ENCODE measurements around the gene PPP1R16B. TPM values are rescaled to one million over a fixed set of nuclear protein-coding genes. Genes with fewer than 3 reads are reported as not detected.

PPP1R16B gene
- total and polyA plus RNA-seq, 2 of the 8 experiments (the other 6 are each of a cell fraction or from before 2014, with no cell fraction given): 2.6 to 8.9 TPM

- Histone ChIP-seq H3K36me3 (ENCODE audit: control insufficient read depth in 2 of 4, insufficient read depth in 4 of 4, low read length in 3 of 4) (no peaks in the 10 kb centered on the region), H3K18ac (ENCODE audit: extremely low read depth, low read length) (no peak overlapping the region), H3K4me2 (ENCODE audit: insufficient read depth in 1 of 2, low read depth in 2 of 2, low read length in 2 of 2) (no peak overlapping the region), H3K4me3 (ENCODE audit: extremely low read depth in 1 of 4, insufficient read depth in 2 of 4, low read depth in 3 of 4, low read length in 4 of 4) (no peak overlapping the region), H4K91ac (replicated peaks; ENCODE audit: insufficient read length, low read length) (no peak overlapping the region), H3K27ac (ENCODE audit: low read depth, low read length) (no peak overlapping the region), H2BK20ac (ENCODE audit: low read length) (no peak overlapping the region), H3K23ac (ENCODE audit: insufficient read length) (no peak overlapping the region), H2BK5ac (ENCODE audit: low read depth, low read length) (no peak overlapping the region), H3K79me2 (ENCODE audit: control insufficient read depth in 1 of 2, insufficient read depth in 2 of 2, low read length in 2 of 2) (no peaks in the 10 kb centered on the region), H2AFZ (ENCODE audit: low read length) (no peak overlapping the region), H3K4me1 (replicated peaks in 1 of 4; ENCODE audit: control insufficient read depth in 3 of 4, insufficient read depth in 4 of 4, low read length in 3 of 4) (peaks cover 0 to 4% (median under 1%) of the 10 kb centered on the region in 4 experiments; a peak in 5 of 7 replicates), H3K14ac (ENCODE audit: insufficient read length) (no peak overlapping the region), H3K9ac (replicated peaks in 1 of 4; ENCODE audit: extremely low read depth in 1 of 4, low read depth in 3 of 4, low read length in 3 of 4) (no peak overlapping the region), H2AK5ac (ENCODE audit: low read depth, low read length) (no peak overlapping the region), H3K23me2 (ENCODE audit: low read depth, low read length) (no peaks in the 10 kb centered on the region), H2BK120ac (replicated peaks; ENCODE audit: low read depth, low read length) (no peak overlapping the region), H3K27me3 (replicated peaks in 1 of 4; ENCODE audit: control insufficient read depth in 3 of 4, extremely low read depth in 1 of 4, insufficient read depth in 3 of 4, low read length in 3 of 4) (no peaks in the 10 kb centered on the region), H4K5ac (ENCODE audit: insufficient read length, low read depth, low read length) (no peak overlapping the region), H3K56ac (replicated peaks; ENCODE audit: insufficient read length, low read depth, low read length) (no peak overlapping the region), H2BK15ac (ENCODE audit: low read length) (no peak overlapping the region), H4K20me1 (replicated peaks in 1 of 2; ENCODE audit: control insufficient read depth in 1 of 2, insufficient read depth in 2 of 2, low read length in 2 of 2) (peaks cover 0 to 2% of the 10 kb centered on the region in 2 experiments), H4K8ac (ENCODE audit: extremely low read depth, insufficient read depth, low read length) (no peak overlapping the region), H3K4ac (replicated peaks; ENCODE audit: insufficient read length, low read depth, low read length) (no peak overlapping the region), H3K79me1 (ENCODE audit: low read depth, low read length) (no peaks in the 10 kb centered on the region), H2BK12ac (ENCODE audit: low read depth, low read length) (no peak overlapping the region), H3K9me3 (ENCODE audit: insufficient read depth in 2 of 2, low read depth in 1 of 2, low read length in 1 of 2) (no peaks in the 10 kb centered on the region)
- no peak for FAIRE-seq
- DNase-seq (ENCODE audit: low read depth in 1 of 2, low spot score in 2 of 2): no peak
- ChIA-PET CTCF (ENCODE audit: partially characterized antibody) (interaction anchor here (0.7 kb wide), 1 partner anchor 215 kb away, joined by 3 read pairs; no protein-coding TSS in a partner anchor), POLR2A (ENCODE audit: partially characterized antibody) (no interaction called here)
- 87% methylated on average over 6 of the region's 6 CpGs; no CpG with 5 or more reads in 1 of the 2 experiments for WGBS, 2 experiments (ENCODE audit: extremely low coverage in 1 of 2, insufficient coverage in 1 of 2, insufficient read length in 1 of 2, insufficient replicate concordance in 2 of 2, low coverage in 1 of 2, low lambda C conversion rate in 2 of 2, missing lambda C conversion rate in 1 of 2)
- TF ChIP-seq KDM5A (IDR thresholded peaks at IDR 0.05; ENCODE audit: low read length) (no peak), CBX8 (IDR thresholded peaks at IDR 0.05; ENCODE audit: borderline replicate concordance, low read depth, low read length) (no peak), TEAD4 (IDR thresholded peaks at IDR 0.05; ENCODE audit: low read depth, low read length) (no peak), RNF2 (IDR thresholded peaks at IDR 0.05; ENCODE audit: borderline replicate concordance, low read depth, low read length, missing control alignments, poor library complexity, severe bottlenecking) (no peak), GTF2F1 (IDR thresholded peaks at IDR 0.05; ENCODE audit: borderline replicate concordance, low read depth, low read length) (no peak), CTBP2 (IDR thresholded peaks at IDR 0.05; ENCODE audit: borderline replicate concordance, insufficient read depth, insufficient read length, low read length) (no peak), JUN (IDR thresholded peaks at IDR 0.05; ENCODE audit: low read depth, low read length) (no peak), ZNF274 (IDR thresholded peaks at IDR 0.05; ENCODE audit: borderline replicate concordance, extremely low read depth, low read length) (no peak), SIN3A (conservative IDR thresholded peaks at IDR 0.05 in 1 of 2, IDR thresholded peaks at IDR 0.05 in 1 of 2; ENCODE audit: low read depth in 1 of 2, low read length in 2 of 2) (no peak), SP4 (IDR thresholded peaks at IDR 0.05; ENCODE audit: low read length) (no peak), RXRA (IDR thresholded peaks at IDR 0.05; ENCODE audit: insufficient read depth, low read depth, low read length) (no peak), PHF8 (conservative IDR thresholded peaks at IDR 0.05; ENCODE audit: low read depth, low read length) (no peak)
- TF ChIP-seq, protein P1, sequence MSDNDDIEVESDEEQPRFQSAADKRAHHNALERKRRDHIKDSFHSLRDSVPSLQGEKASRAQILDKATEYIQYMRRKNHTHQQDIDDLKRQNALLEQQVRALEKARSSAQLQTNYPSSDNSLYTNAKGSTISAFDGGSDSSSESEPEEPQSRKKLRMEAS (IDR thresholded peaks at IDR 0.05): no peak
Observed at GRCh38 chr20:38877483-38877882, 72.0 kb downstream of the PPP1R16B start.
